Superior temporal gyrus (tissue), 1 donor: ENCODE measurements around the gene BTBD16.

Experiments used
- DNase-seq: peaks from one replicate; pipeline ENCODE4 v3.0.0-alpha.2; 2016; ENCODE audit errors: extremely low spot score

BTBD16 gene

DNA sequence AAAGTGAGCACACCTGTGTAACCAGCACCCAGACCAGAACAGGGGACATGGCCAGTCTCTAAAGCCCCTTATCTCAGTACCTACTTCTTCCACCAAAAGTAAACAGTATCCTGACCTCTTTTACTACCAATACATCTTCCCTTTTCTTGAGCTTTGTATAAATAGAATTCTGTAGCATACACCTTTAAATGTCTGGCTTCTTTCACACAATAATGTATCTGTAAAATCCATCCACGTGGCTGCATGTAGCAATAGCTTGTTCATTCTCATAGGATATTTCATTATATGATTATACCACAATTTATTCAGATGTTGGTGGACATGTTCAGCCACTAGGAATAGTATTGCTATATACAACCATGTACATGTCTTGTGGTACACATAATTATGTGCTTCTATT, 40.6 kb downstream of the BTBD16 start:
- no peak for DNase-seq

GRCh38 chr10:122316224-122316884, 45.3 kb downstream of the BTBD16 start:
- DNase-seq = no peak

DNA sequence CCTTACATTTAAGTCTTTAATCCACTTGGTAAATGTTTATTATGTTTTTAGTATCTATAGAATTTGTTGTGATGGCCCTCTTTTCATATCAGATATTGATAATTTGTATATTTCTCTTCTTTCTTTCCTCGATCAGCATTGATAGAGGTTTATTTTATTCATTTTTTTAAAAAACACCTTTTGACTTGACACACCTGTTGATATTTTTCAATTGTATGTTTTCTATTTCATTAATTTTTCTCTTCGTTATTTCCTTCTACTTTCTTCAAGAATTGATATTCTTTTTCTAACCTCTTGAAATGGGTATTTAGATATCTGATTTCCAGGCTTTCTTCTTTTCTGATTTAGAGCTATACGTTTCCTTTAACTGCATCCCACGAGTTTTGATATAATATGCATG, 50.9 kb downstream of the BTBD16 start:
- DNase-seq = no peak

- DNase-seq = no peak
These were observed 52.1 kb downstream of the BTBD16 start for GRCh38 chr10:122323189-122323588.

GRCh38 chr10:122323941-122324675, 53.0 kb downstream of the BTBD16 start:
- no peak for DNase-seq

DNA sequence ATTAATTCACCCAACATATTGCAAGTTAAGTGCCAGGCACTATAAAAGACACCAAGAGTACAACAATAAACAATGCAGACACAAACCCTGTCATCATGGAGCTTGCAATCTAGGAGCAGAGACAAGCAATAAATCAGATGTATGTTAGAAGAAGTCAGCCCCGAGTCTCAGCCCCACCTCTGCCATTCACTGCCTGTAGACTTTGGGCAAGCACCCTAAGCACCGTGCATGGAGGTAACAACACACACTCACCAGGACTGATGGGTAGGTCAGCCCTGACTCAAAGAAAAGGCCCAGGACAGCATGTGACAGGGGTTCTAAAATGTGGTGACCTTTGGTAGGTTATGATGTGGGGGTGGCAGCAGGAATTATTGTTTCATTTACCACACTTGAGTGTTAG, 54.1 kb downstream of the BTBD16 start:
- no peak for DNase-seq

- DNase-seq = no peak
These were observed 55.3 kb downstream of the BTBD16 start for GRCh38 chr10:122326385-122326784.

GRCh38 chr10:122326806-122327205, 55.7 kb downstream of the BTBD16 start:
- no peak for DNase-seq

DNA sequence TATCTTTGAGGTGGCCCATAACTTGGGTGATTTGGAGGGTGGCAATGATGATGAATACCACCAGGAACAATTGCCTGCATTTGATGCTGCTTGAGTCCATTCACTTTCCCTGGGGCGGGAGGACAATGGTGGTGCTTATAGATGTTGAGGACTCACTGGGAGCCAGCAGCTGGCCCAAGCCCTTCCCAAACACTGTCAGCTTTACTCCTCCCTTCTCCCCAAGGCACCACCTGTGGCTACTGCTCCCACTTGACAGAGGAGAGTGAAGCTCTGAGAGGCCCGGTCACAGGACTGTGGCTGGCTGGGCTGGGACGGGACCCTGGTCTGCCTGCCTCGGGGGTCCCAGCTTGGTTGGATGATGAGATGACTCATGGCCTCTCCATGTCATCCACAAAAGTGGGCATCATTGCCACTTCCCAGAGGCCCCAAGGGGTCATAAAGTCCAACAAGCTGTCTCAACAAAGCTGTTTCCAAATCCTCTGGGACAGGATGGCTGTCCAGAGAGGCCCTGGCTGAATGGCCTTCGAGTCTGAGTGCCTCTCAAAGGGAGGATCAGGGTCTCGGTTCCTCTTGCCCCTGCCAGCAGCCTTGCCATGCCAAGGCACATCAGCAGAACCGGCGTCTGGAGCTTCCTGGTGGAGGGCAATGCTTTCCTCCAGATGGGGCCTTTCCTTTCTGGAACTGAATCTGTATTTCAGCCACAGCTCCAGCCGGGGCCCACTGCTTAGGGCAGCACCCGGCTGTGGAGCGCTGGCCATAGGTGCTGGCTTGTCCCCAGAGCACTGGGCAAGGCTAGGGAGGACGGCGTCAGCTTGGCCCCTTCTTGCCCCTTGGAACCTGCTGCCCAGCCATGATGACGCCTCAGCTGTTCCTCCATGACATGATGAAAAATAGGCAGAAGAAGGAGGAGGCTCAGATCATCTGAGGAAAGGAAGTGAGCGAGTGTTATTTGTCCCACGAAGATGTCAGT, 56.4 kb downstream of the BTBD16 start:
- no peak for DNase-seq

GRCh38 chr10:122328676-122329075, 57.6 kb downstream of the BTBD16 start:
- no peak for DNase-seq

GRCh38 chr10:122329416-122329815, 58.3 kb downstream of the BTBD16 start:
- DNase-seq = no peak

DNA sequence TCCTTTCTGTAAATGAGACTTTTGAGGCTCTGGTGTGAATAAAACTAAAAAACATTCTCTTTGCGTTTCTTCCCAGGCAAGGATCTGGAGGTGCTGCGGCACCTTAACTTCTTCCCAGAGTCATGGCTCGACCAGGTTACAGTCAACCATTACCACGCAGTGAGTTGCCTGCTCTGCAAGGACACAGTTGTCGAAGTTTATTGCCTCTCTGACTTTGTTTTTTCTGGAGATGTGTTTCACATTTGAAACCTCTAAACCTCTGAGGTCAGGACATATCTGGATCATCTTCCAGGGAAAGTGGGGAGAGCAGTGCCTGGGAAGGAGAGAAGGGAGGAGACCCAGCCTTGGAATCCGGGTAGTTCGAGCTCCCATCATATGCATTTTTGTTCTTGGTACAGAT, 60.0 kb downstream of the BTBD16 start:
- DNase-seq = peak; percentile 71

- DNase-seq = peak; percentile 88
These were observed 60.7 kb downstream of the BTBD16 start for GRCh38 chr10:122331615-122332446.

GRCh38 chr10:122333037-122333436, 61.9 kb downstream of the BTBD16 start:
- no peak for DNase-seq

GRCh38 chr10:122336332-122336731, 65.2 kb downstream of the BTBD16 start:
- no peak for DNase-seq

- DNase-seq = no peak
These were observed 65.9 kb downstream of the BTBD16 start for GRCh38 chr10:122336961-122337360.

DNA sequence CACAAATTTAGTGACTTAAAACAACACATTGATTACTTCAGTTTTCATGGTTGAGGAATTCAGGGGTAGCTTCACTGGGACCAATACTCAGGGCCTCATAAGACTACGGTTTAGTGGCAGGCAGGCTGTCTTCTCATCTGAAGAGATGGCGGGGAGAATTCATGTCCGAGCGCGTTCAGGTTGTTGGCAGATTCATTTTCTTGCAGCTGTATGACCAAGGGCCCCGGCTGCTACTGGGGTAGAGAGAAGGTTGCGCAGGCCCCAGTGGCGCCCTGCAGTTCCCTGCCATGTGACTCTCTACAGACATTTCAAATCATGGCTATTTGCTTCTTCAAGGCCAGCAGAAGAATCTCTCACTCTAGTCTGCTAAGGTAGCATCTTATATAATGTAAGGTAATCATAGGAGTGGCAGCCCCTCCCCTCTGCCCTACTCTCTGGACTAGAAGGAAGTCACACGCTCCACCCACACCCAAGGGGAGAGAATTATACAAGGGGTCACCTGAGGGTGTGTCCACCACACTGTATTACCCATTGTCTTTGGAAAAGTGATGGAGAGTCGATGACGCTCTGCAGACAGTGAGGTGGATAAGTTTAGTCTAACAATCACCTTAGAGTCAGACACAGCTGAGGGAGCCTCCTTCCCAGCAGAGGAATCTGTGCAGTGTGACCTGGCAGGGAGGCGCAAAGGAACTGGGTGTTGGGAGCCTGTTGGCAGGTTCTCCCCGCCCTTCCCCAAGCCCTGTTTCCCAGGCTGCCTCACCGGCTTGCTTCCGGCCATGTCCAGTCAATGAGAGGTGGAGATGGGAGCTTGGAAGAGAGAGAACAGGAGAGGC, 67.7 kb downstream of the BTBD16 start:
- no peak for DNase-seq

- no peak for DNase-seq
These were observed 70.2 kb downstream of the BTBD16 start for GRCh38 chr10:122341141-122341810.

GRCh38 chr10:122342293-122343134, 71.4 kb downstream of the BTBD16 start:
- peak; percentile 94 for DNase-seq
